Breast epithelium (tissue), 4 donors: ENCODE measurements around the gene SRC. TPM values are rescaled to one million over a fixed set of nuclear protein-coding genes. Genes with fewer than 3 reads are reported as not detected.

Experiments
- DNase-seq, 2 donors: peaks; one replicate each; pipeline ENCODE4 v3.0.0-alpha.2; 2019; ENCODE audit warnings: low spot score in 2 of 2
- H3K27ac ChIP-seq, 2 donors: fragments of 200-600 bp; sonication (generic) in 1 of 2; one replicate each; pipeline ENCODE4 v1.5.1; 2016 to 2019; ENCODE audit warnings: mild to moderate bottlenecking in 1 of 2
- H3K27me3 ChIP-seq, 2 donors: fragments of 200-600 bp; sonication (generic) in 1 of 2; one replicate each; pipeline versions ENCODE4 v1.5.1 to v1.6.0; 2017 to 2019; ENCODE audit warnings: control low read depth in 1 of 2, mild to moderate bottlenecking in 1 of 2
- H3K36me3 ChIP-seq: fragments of 200-600 bp; one replicate; pipeline ENCODE4 v1.5.1; 2019
- H3K4me1 ChIP-seq, 2 donors: fragments of 200-600 bp; sonication (generic); one replicate each; pipeline ENCODE4 v1.5.1; 2016 to 2019; ENCODE audit warnings: control low read depth in 1 of 2
- H3K4me3 ChIP-seq, 3 donors: fragments of 200-600 bp; sonication (generic); 1 replicate in 2 of 3; 2 replicates in 1 of 3; pipeline ENCODE4 v1.5.1; 2016 to 2019; ENCODE audit warnings: mild to moderate bottlenecking in 3 of 3, moderate library complexity in 2 of 3
- H3K9me3 ChIP-seq, 2 donors: fragments of 200-600 bp; sonication (generic) in 1 of 2; one replicate each; pipeline ENCODE4 v1.5.1; 2016 to 2019; ENCODE audit warnings: control low read depth in 1 of 2
- POLR2A ChIP-seq: fragments of 450-650 bp; IDR thresholded peaks from one replicate; pipeline ENCODE4 v1.6.1; 2016; ENCODE audit warnings: antibody characterized with exemption, mild to moderate bottlenecking, moderate library complexity
- POLR2AphosphoS5 ChIP-seq, 3 donors: sonication (generic); formaldehyde crosslinking; IDR thresholded peaks; one replicate each; pipeline ENCODE4 v1.6.1; 2017; ENCODE audit warnings: antibody characterized with exemption in 3 of 3
- intact Hi-C: fragments of 100-400 bp; cut with DNase I; formaldehyde crosslinking; loops from one replicate; pipeline ENCODE4 v1.15.1; 2023; ENCODE audit warnings: low total_unique reads
- total RNA-seq, 3 donors: library from RNA; depleted of rRNA; stranded (reverse); fragments of >200 nt; gene quantifications; one replicate each; pipeline ENCODE4 v1.1.0, GENCODE V29; 2016
- TF ChIP-seq, protein P1 (sequence below), 3 donors: fragments of 450-650 bp; IDR thresholded peaks; one replicate each; pipeline ENCODE4 v1.5.1; 2016 to 2017; ENCODE audit warnings: antibody characterized with exemption in 3 of 3, mild to moderate bottlenecking in 3 of 3, moderate library complexity in 3 of 3

SRC gene
- total RNA-seq, 3 donors from 2014 or later = 12.8 to 25.6 (median 20.6) TPM

DNA sequence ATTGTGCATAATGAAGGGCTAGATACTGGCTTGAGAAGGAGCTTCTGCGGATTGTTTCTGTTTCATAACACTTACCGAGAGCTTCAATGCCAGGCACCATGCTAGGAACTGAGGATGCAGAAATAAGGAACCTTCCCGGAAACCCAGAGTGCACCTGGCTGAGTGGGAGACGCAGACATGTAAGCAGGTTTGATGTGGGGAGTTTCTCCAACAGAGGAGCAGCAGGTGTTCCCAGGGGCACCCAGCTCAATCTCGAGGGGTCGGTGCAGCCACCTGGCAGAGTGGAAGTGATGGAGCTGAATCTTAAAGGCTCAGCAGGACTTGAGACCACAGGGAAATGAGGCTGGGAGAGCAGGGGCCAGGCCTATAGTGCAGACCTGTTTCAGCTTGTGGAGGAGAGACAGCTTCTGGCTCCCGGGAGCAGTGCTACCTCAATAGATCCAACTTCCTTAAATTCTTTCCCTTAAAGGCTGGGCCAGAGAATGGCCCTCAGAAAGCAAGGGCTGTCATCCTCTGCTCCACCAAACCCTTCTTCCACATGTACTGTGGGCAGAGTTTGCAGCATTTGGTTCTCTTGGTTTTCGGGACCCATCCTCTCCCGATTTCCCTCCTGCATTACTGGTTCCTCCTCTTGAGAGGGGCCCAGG lies 27.8 kb upstream of the SRC start:
- peaks cover 11 to 20% of the 10 kb centered on the region in 2 donors for H3K4me1 ChIP-seq
- DNase-seq = no peak
- no peak overlapping the region for H3K4me3 ChIP-seq
- H3K27me3 ChIP-seq = no peaks in the 10 kb centered on the region
- intact Hi-C loops = no loop called here
- H3K27ac ChIP-seq = peak overlapping the region in 1 of 2 donors; percentile 1
- no peaks in the 10 kb centered on the region for H3K36me3 ChIP-seq
- H3K9me3 ChIP-seq = no peaks in the 10 kb centered on the region
- TF ChIP-seq, protein P1, sequence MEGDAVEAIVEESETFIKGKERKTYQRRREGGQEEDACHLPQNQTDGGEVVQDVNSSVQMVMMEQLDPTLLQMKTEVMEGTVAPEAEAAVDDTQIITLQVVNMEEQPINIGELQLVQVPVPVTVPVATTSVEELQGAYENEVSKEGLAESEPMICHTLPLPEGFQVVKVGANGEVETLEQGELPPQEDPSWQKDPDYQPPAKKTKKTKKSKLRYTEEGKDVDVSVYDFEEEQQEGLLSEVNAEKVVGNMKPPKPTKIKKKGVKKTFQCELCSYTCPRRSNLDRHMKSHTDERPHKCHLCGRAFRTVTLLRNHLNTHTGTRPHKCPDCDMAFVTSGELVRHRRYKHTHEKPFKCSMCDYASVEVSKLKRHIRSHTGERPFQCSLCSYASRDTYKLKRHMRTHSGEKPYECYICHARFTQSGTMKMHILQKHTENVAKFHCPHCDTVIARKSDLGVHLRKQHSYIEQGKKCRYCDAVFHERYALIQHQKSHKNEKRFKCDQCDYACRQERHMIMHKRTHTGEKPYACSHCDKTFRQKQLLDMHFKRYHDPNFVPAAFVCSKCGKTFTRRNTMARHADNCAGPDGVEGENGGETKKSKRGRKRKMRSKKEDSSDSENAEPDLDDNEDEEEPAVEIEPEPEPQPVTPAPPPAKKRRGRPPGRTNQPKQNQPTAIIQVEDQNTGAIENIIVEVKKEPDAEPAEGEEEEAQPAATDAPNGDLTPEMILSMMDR (IDR thresholded peaks at IDR 0.05) = no peak
- TF ChIP-seq POLR2A = no peak
- TF ChIP-seq POLR2AphosphoS5 (IDR thresholded peaks at IDR 0.05) = no peak

DNA sequence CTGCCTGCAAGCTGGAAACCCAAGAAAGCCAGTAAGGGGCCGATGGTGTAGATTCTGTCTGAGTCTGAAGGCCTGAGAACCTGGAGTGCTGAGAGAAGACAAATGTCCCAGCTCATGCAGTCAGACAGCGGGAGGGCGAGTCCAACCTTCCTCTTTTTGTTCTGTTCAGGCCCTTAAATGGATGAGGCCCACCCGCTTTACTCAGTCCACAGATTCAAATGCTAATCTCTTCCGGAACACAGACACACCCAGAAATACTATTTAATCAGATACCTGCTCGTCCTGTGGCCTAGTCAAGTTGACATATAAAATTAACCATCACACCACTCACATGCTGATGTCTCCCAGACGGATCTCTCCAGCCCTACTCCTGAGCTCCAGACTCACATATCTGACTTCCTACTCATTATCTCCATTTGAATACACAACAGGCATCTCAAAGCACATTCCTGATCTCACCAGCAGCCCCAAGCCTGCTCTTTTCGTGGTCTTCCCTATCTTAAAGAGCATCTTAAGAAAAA lies 26.7 kb upstream of the SRC start:
- intact Hi-C loops = no loop called here
- no peak overlapping the region for H3K27ac ChIP-seq
- H3K9me3 ChIP-seq = no peaks in the 10 kb centered on the region
- no peaks in the 10 kb centered on the region for H3K27me3 ChIP-seq
- no peaks in the 10 kb centered on the region for H3K36me3 ChIP-seq
- H3K4me3 ChIP-seq = no peak overlapping the region
- no peak for DNase-seq
- TF ChIP-seq POLR2A (no peak), POLR2AphosphoS5 (IDR thresholded peaks at IDR 0.05) (no peak)
- TF ChIP-seq, protein P1 (IDR thresholded peaks at IDR 0.05) = no peak
- H3K4me1 ChIP-seq = peaks cover 4 to 13% of the 10 kb centered on the region in 2 donors

DNA sequence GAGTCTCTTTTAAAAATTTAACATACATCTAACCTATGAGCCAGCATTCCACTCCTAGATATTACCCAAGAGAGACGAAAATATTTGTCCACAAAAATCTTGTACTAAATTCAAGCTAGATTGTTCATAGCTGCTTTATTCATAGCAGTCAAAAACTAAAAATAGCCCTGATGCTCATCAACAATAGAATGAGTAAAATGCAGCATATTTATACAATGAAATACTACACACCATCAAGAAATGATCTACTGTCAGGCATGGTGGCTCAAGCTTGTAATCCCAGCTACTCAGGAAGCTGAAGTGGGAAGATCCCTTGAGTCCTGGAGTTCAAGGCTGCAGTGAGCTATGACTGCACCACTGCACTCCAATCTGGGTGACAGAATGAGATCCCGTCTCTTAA lies 22.0 kb upstream of the SRC start:
- intact Hi-C loops = no loop called here
- TF ChIP-seq POLR2AphosphoS5 (IDR thresholded peaks at IDR 0.05) (no peak), POLR2A (no peak)
- TF ChIP-seq, protein P1 (IDR thresholded peaks at IDR 0.05) = no peak
- H3K4me1 ChIP-seq = no peaks in the 10 kb centered on the region
- no peaks in the 10 kb centered on the region for H3K9me3 ChIP-seq
- no peak overlapping the region for H3K27ac ChIP-seq
- H3K36me3 ChIP-seq = no peaks in the 10 kb centered on the region
- DNase-seq = no peak
- no peak overlapping the region for H3K4me3 ChIP-seq
- H3K27me3 ChIP-seq = no peaks in the 10 kb centered on the region

DNA sequence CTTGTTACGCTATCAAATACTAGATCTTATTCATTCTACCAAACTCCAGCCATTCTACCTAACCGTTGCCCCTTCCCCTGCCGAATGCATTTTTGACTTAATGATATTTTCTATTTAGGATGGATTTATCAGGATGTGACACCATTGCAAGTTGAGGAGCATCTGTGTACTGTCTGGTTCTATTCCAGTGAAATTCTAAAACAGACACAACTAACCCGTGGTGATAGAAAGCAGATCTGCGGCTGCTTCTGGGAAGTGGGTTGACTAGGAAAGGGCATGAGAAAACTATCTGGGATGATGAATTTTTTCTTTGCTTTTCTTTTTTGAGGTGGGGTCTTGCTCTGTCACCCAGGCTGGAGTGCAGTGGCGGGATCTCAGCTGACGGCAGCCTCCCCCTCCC lies 20.7 kb upstream of the SRC start:
- H3K36me3 ChIP-seq = no peaks in the 10 kb centered on the region
- H3K4me1 ChIP-seq = no peaks in the 10 kb centered on the region
- TF ChIP-seq, protein P1 (IDR thresholded peaks at IDR 0.05) = no peak
- intact Hi-C loops = no loop called here
- H3K9me3 ChIP-seq = no peaks in the 10 kb centered on the region
- no peak overlapping the region for H3K4me3 ChIP-seq
- H3K27ac ChIP-seq = no peak overlapping the region
- H3K27me3 ChIP-seq = no peaks in the 10 kb centered on the region
- DNase-seq = no peak

DNA sequence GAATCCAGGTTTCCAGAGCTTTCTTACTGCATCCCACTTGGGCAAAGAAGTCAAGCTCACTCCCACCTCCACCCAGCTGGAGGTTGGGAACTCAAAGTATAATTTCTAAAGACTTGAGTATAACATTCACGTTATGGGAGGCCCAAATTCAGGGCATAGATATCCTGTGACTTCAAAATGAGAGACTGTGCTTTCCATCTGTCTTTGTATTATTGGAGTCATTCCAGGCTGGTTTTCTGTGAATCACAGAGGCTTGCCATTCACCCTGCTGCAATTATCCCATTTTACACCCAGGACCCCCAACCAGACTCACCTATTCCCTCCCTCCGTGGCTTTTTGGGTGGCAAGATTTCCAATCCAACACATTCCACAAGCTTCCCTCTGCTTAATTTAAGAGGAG lies 19.3 kb upstream of the SRC start:
- H3K4me3 ChIP-seq = no peak overlapping the region
- no peaks in the 10 kb centered on the region for H3K4me1 ChIP-seq
- DNase-seq = no peak
- no peaks in the 10 kb centered on the region for H3K36me3 ChIP-seq
- H3K27me3 ChIP-seq = no peaks in the 10 kb centered on the region
- H3K9me3 ChIP-seq = no peaks in the 10 kb centered on the region
- intact Hi-C loops = no loop called here
- TF ChIP-seq POLR2A (no peak), POLR2AphosphoS5 (IDR thresholded peaks at IDR 0.05) (no peak)
- TF ChIP-seq, protein P1 (IDR thresholded peaks at IDR 0.05) = no peak
- no peak overlapping the region for H3K27ac ChIP-seq
